ENCODE measurements around the gene OR6K3. TPM values are rescaled to one million over a fixed set of nuclear protein-coding genes. Genes with fewer than 3 reads are reported as not detected.

OR6K3 gene
- total RNA-seq (2022; extraction: Qiagen RNA extraction; ENCODE audit: low read depth): not detected in 5 replicates

DNA sequence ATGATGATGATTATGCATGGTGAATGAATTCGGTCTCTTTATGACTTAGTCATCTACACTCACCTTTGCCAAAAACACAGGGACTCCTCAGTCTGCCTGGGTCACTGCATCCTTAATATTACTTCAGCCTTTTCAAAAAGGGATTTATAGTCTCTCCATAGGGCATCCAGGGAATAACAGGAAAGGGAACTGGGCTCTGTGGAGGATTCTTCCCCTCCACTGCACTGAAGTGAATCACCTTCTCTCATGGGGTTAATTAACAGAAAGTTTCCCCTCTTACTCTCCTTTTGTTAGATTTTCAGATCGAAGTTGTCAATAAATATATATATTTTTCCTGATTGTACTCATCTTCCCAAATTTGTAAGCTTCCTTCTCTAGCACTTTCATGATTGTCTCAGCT lies at the start of gene OR6K3:
OR6K3 (minus strand) TSS at position 101 of the 400 bp plus-strand sequence. CDS start 2,605 bp downstream, outside the sequence.

DNA sequence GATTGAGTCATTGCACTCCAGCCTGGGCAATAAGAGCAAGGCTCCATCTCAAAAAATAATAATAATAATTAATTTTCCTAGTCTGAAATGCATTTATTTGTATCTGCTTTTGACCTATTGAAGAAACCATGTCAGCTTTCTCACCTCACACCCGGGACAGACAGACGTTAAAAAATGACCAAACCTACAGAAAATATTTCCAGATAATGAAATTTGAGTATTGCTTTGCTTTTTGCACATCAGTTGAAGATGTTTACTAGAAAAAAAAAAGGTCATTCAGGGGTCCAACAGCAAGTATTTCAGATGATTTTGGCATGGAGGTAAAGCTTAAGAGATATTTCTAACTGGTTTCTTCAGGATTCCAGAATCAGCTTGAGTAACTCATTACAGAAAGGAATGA lies 33.9 kb upstream of the OR6K3 start, which contains the start of gene OR6K6:
OR6K6 (plus strand) TSS at position 301 of the 400 bp plus-strand sequence. CDS start 168 bp downstream, outside the sequence.

DNA sequence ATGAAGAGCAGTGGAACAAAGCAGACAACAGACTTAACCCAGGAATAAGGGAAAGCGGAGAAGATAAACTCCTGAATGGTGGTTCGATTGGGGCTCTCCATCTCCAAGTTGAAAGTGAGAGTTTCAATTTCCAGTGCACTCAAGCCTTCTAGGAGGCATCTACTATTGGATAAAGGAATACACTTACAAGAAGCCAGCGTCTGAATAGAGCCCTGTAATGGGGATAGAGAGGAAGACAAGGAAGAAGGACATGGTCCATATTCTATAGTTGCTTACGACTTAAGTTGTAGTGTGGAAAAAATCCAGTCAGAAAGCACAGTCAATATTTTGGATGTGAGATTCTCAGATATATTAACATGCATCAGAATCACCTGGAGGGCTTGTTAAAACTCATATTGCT lies 20.0 kb downstream of the OR6K3 start, which contains the start of gene OR6K2:
OR6K2 (minus strand) TSS at position 101 of the 400 bp plus-strand sequence; CDS start at position 101, 0 bp downstream.

GRCh38 chr1:158686111-158687009 lies 34.2 kb downstream of the OR6K3 start, which contains the start of gene SPTA1:
Gene SPTA1, minus strand, starts transcription at chr1:158686715. Its CDS starts 198 bp downstream, at chr1:158686517.

Other genes with a start within 250 kb of the OR6K3 start
- gene OR10R2, start 248.5 kb downstream of the OR6K3 start, total RNA-seq (2022; extraction: Qiagen RNA extraction; ENCODE audit: low read depth): not detected in 5 replicates
- not detected in 5 replicates for gene OR6Y1, start 166.3 kb downstream of the OR6K3 start, total RNA-seq (2022; extraction: Qiagen RNA extraction; ENCODE audit: low read depth)
- gene OR6P1, start 150.1 kb downstream of the OR6K3 start, total RNA-seq (2022; extraction: Qiagen RNA extraction; ENCODE audit: low read depth): not detected in 5 replicates
- gene OR10X1, start 140.8 kb downstream of the OR6K3 start, total RNA-seq (2022; extraction: Qiagen RNA extraction; ENCODE audit: low read depth): not detected in 5 replicates
- gene OR10Z1, start 115.5 kb downstream of the OR6K3 start, total RNA-seq (2022; extraction: Qiagen RNA extraction; ENCODE audit: low read depth): not detected in 5 replicates
- gene SPTA1, start 34.0 kb downstream of the OR6K3 start, total RNA-seq (2022; extraction: Qiagen RNA extraction; ENCODE audit: low read depth): not detected in 5 replicates
- gene OR6K2, start 20.1 kb downstream of the OR6K3 start, total RNA-seq (2022; extraction: Qiagen RNA extraction; ENCODE audit: low read depth): not detected in 5 replicates
- gene OR6K6, start 34.0 kb upstream of the OR6K3 start, total RNA-seq (2022; extraction: Qiagen RNA extraction; ENCODE audit: low read depth): not detected in 5 replicates
- gene OR6N1, start 51.5 kb upstream of the OR6K3 start, total RNA-seq (2022; extraction: Qiagen RNA extraction; ENCODE audit: low read depth): not detected in 5 replicates
- gene OR6N2, start 60.5 kb upstream of the OR6K3 start, total RNA-seq (2022; extraction: Qiagen RNA extraction; ENCODE audit: low read depth): not detected in 5 replicates
- not detected in 5 replicates for gene MNDA, start 110.6 kb upstream of the OR6K3 start, total RNA-seq (2022; extraction: Qiagen RNA extraction; ENCODE audit: low read depth)
- not detected in 5 replicates for gene PYHIN1, start 210.8 kb upstream of the OR6K3 start, total RNA-seq (2022; extraction: Qiagen RNA extraction; ENCODE audit: low read depth)

All from A549 treated with ZK216348 at 1 μM for 4 hours (cell line).